WTC11 (cell line): Measurements from ENCODE around the gene MAGI2. TPM values are rescaled to one million over a fixed set of nuclear protein-coding genes. Genes with fewer than 3 reads are reported as not detected.

Experiments used
- ATAC-seq: fragments of 200-7000 bp; cut with Tn5 transposase; 2 replicates; pipeline ENCODE4 v1.10.0; 2021; ENCODE audit warnings: mild to moderate bottlenecking, moderate library complexity
- CTCF ChIA-PET: fragments of 300-600 bp; sonication (Branson Sonifier 250); formaldehyde crosslinking; loops from one replicate; lab custom pipeline; 2021; ENCODE audit warnings: antibody characterized with exemption; lab: Charles Lee
- POLR2A ChIA-PET: fragments of 350-600 bp; sonication (Branson Sonifier 250); formaldehyde crosslinking; loops from one replicate; lab custom pipeline; 2021; ENCODE audit warnings: antibody characterized with exemption; lab: Charles Lee
- DNase-seq: peaks from one replicate; pipeline ENCODE4 v3.0.0; 2021; ENCODE audit warnings: low spot score
- H3K27ac Mint-ChIP-seq: 2 replicates; pipeline ENCODE4 v1.8.0; 2021; ENCODE audit warnings: mixed read lengths
- H3K27me3 Mint-ChIP-seq: 2 replicates; pipeline ENCODE4 v1.8.0; 2021; ENCODE audit warnings: low read depth, mild to moderate bottlenecking, moderate library complexity, mixed read lengths
- H3K36me3 Mint-ChIP-seq: 2 replicates; pipeline ENCODE4 v1.8.0; 2021; ENCODE audit warnings: mixed read lengths
- H3K4me1 Mint-ChIP-seq: 2 replicates; pipeline ENCODE4 v1.8.0; 2022; ENCODE audit warnings: mixed read lengths
- H3K4me3 Mint-ChIP-seq: 2 replicates; pipeline ENCODE4 v1.8.0; 2021; ENCODE audit warnings: mild to moderate bottlenecking, moderate library complexity, mixed read lengths
- H3K9me3 Mint-ChIP-seq: 2 replicates; pipeline ENCODE4 v1.8.0; 2021; ENCODE audit warnings: mixed read lengths
- AFF4 ChIP-seq: sonication (generic); formaldehyde crosslinking; IDR thresholded peaks from 2 replicates; pipeline ENCODE4 v1.8.1; 2023; ENCODE audit warnings: mild to moderate bottlenecking, missing genetic modification reagents, borderline replicate concordance
- AR ChIP-seq: fragments of 250-450 bp; sonication (Bioruptor Pico); IDR thresholded peaks from 2 replicates; pipeline ENCODE4 v1.9.0; 2021; ENCODE audit warnings: mild to moderate bottlenecking
- CBFB ChIP-seq: sonication (generic); formaldehyde crosslinking; IDR thresholded peaks from 2 replicates; pipeline ENCODE4 v1.8.1; 2022; ENCODE audit warnings: mild to moderate bottlenecking, low read depth, missing genetic modification reagents
- EMX1 ChIP-seq: fragments of 250-450 bp; sonication (Bioruptor Pico); IDR thresholded peaks from 2 replicates; pipeline ENCODE4 v1.8.0; 2021; ENCODE audit warnings: mild to moderate bottlenecking
- ERG ChIP-seq: fragments of 250-450 bp; sonication (Bioruptor Pico); IDR thresholded peaks from 2 replicates; pipeline ENCODE4 v1.8.0; 2021; ENCODE audit warnings: mild to moderate bottlenecking
- FOXP1 ChIP-seq: sonication (generic); formaldehyde crosslinking; IDR thresholded peaks from 2 replicates; pipeline ENCODE4 v1.8.0; 2022; ENCODE audit warnings: missing genetic modification reagents, mild to moderate bottlenecking, moderate library complexity, borderline replicate concordance
- JAZF1 ChIP-seq: fragments of 250-450 bp; sonication (Bioruptor Pico); IDR thresholded peaks from 2 replicates; pipeline ENCODE4 v1.9.0; 2021; ENCODE audit warnings: moderate library complexity, mild to moderate bottlenecking, inconsistent platforms
- NFYB ChIP-seq: sonication (generic); formaldehyde crosslinking; conservative IDR thresholded peaks from 2 replicates; pipeline ENCODE4 v1.8.0; 2022; ENCODE audit warnings: low read depth, missing genetic modification reagents
- NR3C1 ChIP-seq: sonication (generic); formaldehyde crosslinking; conservative IDR thresholded peaks from 2 replicates; pipeline ENCODE4 v1.8.1; 2023; ENCODE audit warnings: low read depth, mild to moderate bottlenecking, missing genetic modification reagents
- PRRX2 ChIP-seq: fragments of 250-450 bp; sonication (Bioruptor Pico); IDR thresholded peaks from 2 replicates; pipeline ENCODE4 v1.8.0; 2021; ENCODE audit warnings: mild to moderate bottlenecking
- RELA ChIP-seq: sonication (generic); formaldehyde crosslinking; IDR thresholded peaks from 2 replicates; pipeline ENCODE4 v1.8.1; 2022; ENCODE audit warnings: missing genetic modification reagents, mild to moderate bottlenecking, borderline replicate concordance
- SMAD3 ChIP-seq: sonication (generic); formaldehyde crosslinking; IDR thresholded peaks from 2 replicates; pipeline ENCODE4 v1.8.0; 2022; ENCODE audit warnings: missing genetic modification reagents, mild to moderate bottlenecking, borderline replicate concordance
- ZNF138 ChIP-seq: sonication (generic); formaldehyde crosslinking; conservative IDR thresholded peaks from 2 replicates; pipeline ENCODE4 v1.8.1; 2022; ENCODE audit warnings: mild to moderate bottlenecking, moderate library complexity, missing genetic modification reagents
- ZNF671 ChIP-seq: fragments of 250-450 bp; sonication (Bioruptor Pico); IDR thresholded peaks from 2 replicates; pipeline ENCODE4 v1.8.0; 2021; ENCODE audit warnings: mild to moderate bottlenecking
- total RNA-seq: library from RNA; stranded (reverse); gene quantifications from 3 replicates; pipeline ENCODE4 v1.2.3, GENCODE V29; 2021
- TF ChIP-seq, protein P1 (sequence below): sonication (generic); formaldehyde crosslinking; IDR thresholded peaks from 2 replicates; pipeline ENCODE4 v1.8.1; 2023; ENCODE audit warnings: mild to moderate bottlenecking, moderate library complexity, missing genetic modification reagents
- TF ChIP-seq, protein P2 (sequence below): sonication (generic); formaldehyde crosslinking; IDR thresholded peaks from 2 replicates; pipeline ENCODE4 v1.8.0; 2022; ENCODE audit warnings: mild to moderate bottlenecking, missing genetic modification reagents
- TF ChIP-seq, protein P3 (sequence below): sonication (generic); formaldehyde crosslinking; IDR thresholded peaks from 2 replicates; pipeline ENCODE4 v1.8.1; 2022; ENCODE audit warnings: low read depth, missing genetic modification reagents, borderline replicate concordance

MAGI2 gene
- total RNA-seq, 1 experiment from 2014 or later, result 26.6 TPM

DNA sequence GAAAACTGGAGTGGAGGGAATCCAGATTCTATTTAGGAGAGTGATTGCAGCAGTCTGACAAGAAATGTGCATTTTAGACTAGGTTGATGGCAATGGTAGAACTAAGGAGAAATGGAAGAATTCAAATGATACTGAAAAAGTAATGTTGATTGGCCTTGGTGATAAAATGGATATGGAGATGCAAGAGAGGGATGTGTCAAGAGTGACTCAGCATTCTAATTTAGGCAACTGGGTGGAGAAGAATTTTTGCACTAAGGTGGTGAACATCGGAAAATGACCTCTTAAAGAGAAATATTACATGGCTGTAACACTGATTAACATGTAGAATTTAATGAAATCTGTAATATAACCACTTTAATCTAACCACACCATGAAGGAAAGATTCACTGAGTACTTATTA lies 848.3 kb downstream of the MAGI2 start (continued):
- TF ChIP-seq AR (CRISPR knock-in tag) (no peak), JAZF1 (no peak), ERG (CRISPR knock-in tag) (no peak), SMAD3 (CRISPR knock-in tag) (no peak)
- TF ChIP-seq, protein P1, sequence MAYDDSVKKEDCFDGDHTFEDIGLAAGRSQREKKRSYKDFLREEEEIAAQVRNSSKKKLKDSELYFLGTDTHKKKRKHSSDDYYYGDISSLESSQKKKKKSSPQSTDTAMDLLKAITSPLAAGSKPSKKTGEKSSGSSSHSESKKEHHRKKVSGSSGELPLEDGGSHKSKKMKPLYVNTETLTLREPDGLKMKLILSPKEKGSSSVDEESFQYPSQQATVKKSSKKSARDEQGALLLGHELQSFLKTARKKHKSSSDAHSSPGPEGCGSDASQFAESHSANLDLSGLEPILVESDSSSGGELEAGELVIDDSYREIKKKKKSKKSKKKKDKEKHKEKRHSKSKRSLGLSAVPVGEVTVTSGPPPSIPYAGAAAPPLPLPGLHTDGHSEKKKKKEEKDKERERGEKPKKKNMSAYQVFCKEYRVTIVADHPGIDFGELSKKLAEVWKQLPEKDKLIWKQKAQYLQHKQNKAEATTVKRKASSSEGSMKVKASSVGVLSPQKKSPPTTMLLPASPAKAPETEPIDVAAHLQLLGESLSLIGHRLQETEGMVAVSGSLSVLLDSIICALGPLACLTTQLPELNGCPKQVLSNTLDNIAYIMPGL (CRISPR knock-in tag), result no peak
- TF ChIP-seq, protein P2, sequence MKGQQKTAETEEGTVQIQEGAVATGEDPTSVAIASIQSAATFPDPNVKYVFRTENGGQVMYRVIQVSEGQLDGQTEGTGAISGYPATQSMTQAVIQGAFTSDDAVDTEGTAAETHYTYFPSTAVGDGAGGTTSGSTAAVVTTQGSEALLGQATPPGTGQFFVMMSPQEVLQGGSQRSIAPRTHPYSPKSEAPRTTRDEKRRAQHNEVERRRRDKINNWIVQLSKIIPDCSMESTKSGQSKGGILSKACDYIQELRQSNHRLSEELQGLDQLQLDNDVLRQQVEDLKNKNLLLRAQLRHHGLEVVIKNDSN, result no peak
- TF ChIP-seq, protein P3, sequence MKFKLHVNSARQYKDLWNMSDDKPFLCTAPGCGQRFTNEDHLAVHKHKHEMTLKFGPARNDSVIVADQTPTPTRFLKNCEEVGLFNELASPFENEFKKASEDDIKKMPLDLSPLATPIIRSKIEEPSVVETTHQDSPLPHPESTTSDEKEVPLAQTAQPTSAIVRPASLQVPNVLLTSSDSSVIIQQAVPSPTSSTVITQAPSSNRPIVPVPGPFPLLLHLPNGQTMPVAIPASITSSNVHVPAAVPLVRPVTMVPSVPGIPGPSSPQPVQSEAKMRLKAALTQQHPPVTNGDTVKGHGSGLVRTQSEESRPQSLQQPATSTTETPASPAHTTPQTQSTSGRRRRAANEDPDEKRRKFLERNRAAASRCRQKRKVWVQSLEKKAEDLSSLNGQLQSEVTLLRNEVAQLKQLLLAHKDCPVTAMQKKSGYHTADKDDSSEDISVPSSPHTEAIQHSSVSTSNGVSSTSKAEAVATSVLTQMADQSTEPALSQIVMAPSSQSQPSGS (CRISPR knock-in tag), result no peak

GRCh38 chr7:78601728-78602127 lies 851.7 kb downstream of the MAGI2 start:
- POLR2A ChIA-PET, result no interaction called here

GRCh38 chr7:78594156-78594555 lies 859.3 kb downstream of the MAGI2 start:
- H3K9me3 Mint-ChIP-seq, result peaks cover 5% of the 10 kb centered on the region; the same call in 1 of the 2 replicates
- no peak for ATAC-seq
- POLR2A ChIA-PET, result no interaction called here
- peaks cover 3% of the 10 kb centered on the region; the same call in 1 of the 2 replicates for H3K36me3 Mint-ChIP-seq
- no peak overlapping the region for H3K27ac Mint-ChIP-seq
- no peaks in the 10 kb centered on the region for H3K27me3 Mint-ChIP-seq
- TF ChIP-seq ZNF138 (CRISPR knock-in tag) (no peak), ZNF671 (CRISPR knock-in tag) (no peak), RELA (CRISPR knock-in tag) (no peak), EMX1 (CRISPR knock-in tag) (no peak), AFF4 (no peak), NR3C1 (CRISPR knock-in tag) (no peak)
- TF ChIP-seq, all 79 proteins: peak for 0
- Mint-ChIP-seq H3K4me3 (no peak overlapping the region), H3K4me1 (peaks cover 32% of the 10 kb centered on the region)
- no peak for DNase-seq
- CTCF ChIA-PET, result no interaction called here

More at GRCh38 chr7:78601728-78602127, 851.7 kb downstream of the MAGI2 start:
- H3K9me3 Mint-ChIP-seq, result no peaks in the 10 kb centered on the region
- TF ChIP-seq NFYB, result no peak
- TF ChIP-seq CBFB (CRISPR knock-in tag), result no peak
- TF ChIP-seq PRRX2 (CRISPR knock-in tag), result no peak
- no peak for TF ChIP-seq FOXP1 (CRISPR knock-in tag)
- H3K4me1 Mint-ChIP-seq, result peaks cover 11% of the 10 kb centered on the region
- DNase-seq (no peak), ATAC-seq (no peak)
- H3K4me3 Mint-ChIP-seq, result no peak overlapping the region
- H3K27ac Mint-ChIP-seq, result no peak overlapping the region
- no peaks in the 10 kb centered on the region for H3K27me3 Mint-ChIP-seq
- H3K36me3 Mint-ChIP-seq, result no peaks in the 10 kb centered on the region
- CTCF ChIA-PET, result no interaction called here
